Fibroblast of lung (primary cell): ENCODE measurements around the gene BCL2. TPM values are rescaled to one million over a fixed set of nuclear protein-coding genes. Genes with fewer than 3 reads are reported as not detected.
A peak's percentile ranks its signal among the peaks of the same experiment; 100 is the strongest.

Experiments used
- DNase-seq, 2 donors: peaks; one replicate each; pipeline versions ENCODE4 v3.0.0 to v3.0.0-alpha.2; 2010; ENCODE audit warnings: low read depth in 2 of 2
- H2AFZ ChIP-seq: 2 replicates; pipeline ENCODE4 v1.5.1; 2012; ENCODE audit warnings: low read length, control low read depth, inconsistent platforms
- H3K27ac ChIP-seq: 2 replicates; pipeline ENCODE4 v1.5.1; 2011; ENCODE audit warnings: low read length, control low read depth; ENCODE audit not compliant: insufficient read depth
- H3K27me3 ChIP-seq: 2 replicates; pipeline ENCODE4 v1.5.1; 2011; ENCODE audit warnings: mild to moderate bottlenecking, low read length; ENCODE audit not compliant: control insufficient read depth, insufficient read depth
- H3K36me3 ChIP-seq: 2 replicates; pipeline ENCODE4 v1.5.1; 2011; ENCODE audit warnings: low read length; ENCODE audit not compliant: control insufficient read depth, insufficient read depth
- H3K4me1 ChIP-seq: 2 replicates; pipeline ENCODE4 v1.5.1; 2011; ENCODE audit warnings: low read length; ENCODE audit not compliant: control insufficient read depth, insufficient read depth; ENCODE audit errors: extremely low read depth
- H3K4me2 ChIP-seq: 2 replicates; pipeline ENCODE4 v1.5.1; 2011; ENCODE audit warnings: low read length, control low read depth; ENCODE audit not compliant: insufficient read depth; ENCODE audit errors: extremely low read depth
- H3K4me3 ChIP-seq, 4 experiments: fragments of 200-600 bp in 1 of 4; sonication (generic) in 1 of 4; replicated peaks in 1 of 4; 2 replicates each; pipeline ENCODE4 v1.5.1; 2011 to 2016; ENCODE audit warnings: low read length in 4 of 4, low read depth in 3 of 4, mild to moderate bottlenecking in 3 of 4, control low read depth in 2 of 4, inconsistent platforms in 1 of 4, mixed read lengths in 1 of 4; ENCODE audit not compliant: insufficient read depth in 1 of 4; ENCODE audit errors: control extremely low read depth in 1 of 4
- H3K79me2 ChIP-seq: 2 replicates; pipeline ENCODE4 v1.5.1; 2012; ENCODE audit warnings: mild to moderate bottlenecking, low read length, inconsistent platforms; ENCODE audit not compliant: control insufficient read depth, insufficient read depth
- H3K9ac ChIP-seq: 2 replicates; pipeline ENCODE4 v1.5.1; 2011; ENCODE audit warnings: mild to moderate bottlenecking, low read length, control low read depth; ENCODE audit not compliant: insufficient read depth
- H3K9me3 ChIP-seq: 2 replicates; pipeline ENCODE4 v1.5.1; 2012; ENCODE audit warnings: low read depth, low read length; ENCODE audit not compliant: control insufficient read depth, insufficient read depth
- H4K20me1 ChIP-seq: 2 replicates; pipeline ENCODE4 v1.5.1; 2011; ENCODE audit warnings: low read length; ENCODE audit not compliant: control insufficient read depth, insufficient read depth; ENCODE audit errors: extremely low read depth
- EZH2 ChIP-seq: IDR thresholded peaks from 2 replicates; pipeline ENCODE4 v1.5.1; 2012; ENCODE audit warnings: low read length, control low read depth, mild to moderate bottlenecking; ENCODE audit errors: missing control alignments
- polyA minus RNA-seq: library from RNA; depleted of rRNA, polyadenylated mRNA; stranded (reverse); fragments of >200 nt; gene quantifications from 2 replicates; pipeline ENCODE4 v1.2.3, GENCODE V29; 2011; ENCODE audit warnings: low replicate concordance
- polyA plus RNA-seq, 2 donors: library from polyadenylated mRNA; depleted of rRNA in 1 of 2; stranded (reverse) in 1 of 2; unstranded in 1 of 2; fragments of >200 nt; gene quantifications; 2 replicates each; pipeline ENCODE4 v1.2.1, GENCODE V29; 2011 to 2012; ENCODE audit warnings: missing spikeins in 1 of 2
- total RNA-seq: library from RNA; depleted of rRNA; stranded (reverse); fragments of >200 nt; gene quantifications from 2 replicates; pipeline ENCODE4 v1.2.1, GENCODE V29; 2014
- TF ChIP-seq, protein P1 (sequence below), 2 donors: IDR thresholded peaks in 1 of 2; conservative IDR thresholded peaks in 1 of 2; 1 replicate in 1 of 2; 2 replicates in 1 of 2; pipeline ENCODE4 v1.5.1; 2011 to 2012; ENCODE audit warnings: low read length in 2 of 2, control low read depth in 1 of 2, inconsistent platforms in 1 of 2, low read depth in 1 of 2, mild to moderate bottlenecking in 1 of 2

The BCL2 gene
- total RNA-seq (3.6 and 9.0 TPM in 2 replicates), polyA plus RNA-seq (1.4 and 1.5 TPM in 2 replicates), polyA minus RNA-seq (0.43 and 0.82 TPM in 2 replicates)
- 1.1 and 1.5 TPM in 2 replicates for polyA plus RNA-seq (2012)

DNA sequence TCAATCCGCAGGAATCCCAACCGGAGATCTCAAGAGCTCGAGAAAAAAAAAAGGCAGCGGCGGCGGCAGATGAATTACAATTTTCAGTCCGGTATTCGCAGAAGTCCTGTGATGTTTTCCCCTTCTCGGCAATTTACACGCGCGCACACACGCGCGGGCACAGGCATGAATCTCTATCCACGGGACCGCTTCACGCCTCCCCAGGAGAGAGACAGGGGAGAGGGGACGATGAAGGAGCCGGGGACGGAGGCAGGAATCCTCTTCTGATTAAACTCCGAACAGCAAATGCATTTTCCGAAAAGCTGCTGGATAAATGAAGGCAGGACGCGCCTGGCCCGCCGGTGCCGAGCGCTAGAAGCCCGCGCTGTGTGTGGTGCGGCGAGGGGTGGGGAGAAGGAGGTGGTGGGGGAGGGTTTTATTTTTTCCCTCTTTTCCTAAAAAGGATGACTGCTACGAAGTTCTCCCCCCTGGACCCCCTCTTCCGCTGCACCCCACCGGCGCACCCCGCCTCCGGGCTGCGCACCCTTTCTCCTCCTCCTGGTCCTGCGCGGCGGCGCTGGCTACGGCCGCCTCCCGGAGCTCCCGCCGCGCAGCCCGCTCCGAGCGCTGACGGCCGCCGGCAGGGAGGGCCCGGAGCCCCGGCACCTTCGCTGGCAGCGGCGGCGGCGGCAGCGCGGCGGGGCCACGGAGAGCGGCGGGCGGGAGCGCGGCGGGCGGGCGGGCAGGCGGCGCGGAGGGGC is at the start of gene BCL2:
Gene BCL2, minus strand, starts transcription at position 387 of the 740 bp plus-strand sequence.
- Histone ChIP-seq H3K36me3 (no peaks in the 10 kb centered on the region), H3K27ac (peak within 1 kb of the TSS; percentile 41), H3K9me3 (no peaks in the 10 kb centered on the region), H4K20me1 (no peaks in the 10 kb centered on the region), H3K4me2 (peak within 1 kb of the TSS; percentile 93), H3K27me3 (no peaks in the 10 kb centered on the region), H2AFZ (peak within 1 kb of the TSS; percentile 87), H3K79me2 (no peaks in the 10 kb centered on the region), H3K4me1 (peaks cover 3% of the 10 kb centered on the region), H3K9ac (peak within 1 kb of the TSS; percentile 62), H3K4me3 (peak within 1 kb of the TSS; percentile 80 to 83 (median 82))
- DNase-seq: peak; percentile 39 to 45
- no peak for TF ChIP-seq EZH2
- TF ChIP-seq, protein P1, sequence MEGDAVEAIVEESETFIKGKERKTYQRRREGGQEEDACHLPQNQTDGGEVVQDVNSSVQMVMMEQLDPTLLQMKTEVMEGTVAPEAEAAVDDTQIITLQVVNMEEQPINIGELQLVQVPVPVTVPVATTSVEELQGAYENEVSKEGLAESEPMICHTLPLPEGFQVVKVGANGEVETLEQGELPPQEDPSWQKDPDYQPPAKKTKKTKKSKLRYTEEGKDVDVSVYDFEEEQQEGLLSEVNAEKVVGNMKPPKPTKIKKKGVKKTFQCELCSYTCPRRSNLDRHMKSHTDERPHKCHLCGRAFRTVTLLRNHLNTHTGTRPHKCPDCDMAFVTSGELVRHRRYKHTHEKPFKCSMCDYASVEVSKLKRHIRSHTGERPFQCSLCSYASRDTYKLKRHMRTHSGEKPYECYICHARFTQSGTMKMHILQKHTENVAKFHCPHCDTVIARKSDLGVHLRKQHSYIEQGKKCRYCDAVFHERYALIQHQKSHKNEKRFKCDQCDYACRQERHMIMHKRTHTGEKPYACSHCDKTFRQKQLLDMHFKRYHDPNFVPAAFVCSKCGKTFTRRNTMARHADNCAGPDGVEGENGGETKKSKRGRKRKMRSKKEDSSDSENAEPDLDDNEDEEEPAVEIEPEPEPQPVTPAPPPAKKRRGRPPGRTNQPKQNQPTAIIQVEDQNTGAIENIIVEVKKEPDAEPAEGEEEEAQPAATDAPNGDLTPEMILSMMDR (conservative IDR thresholded peaks at IDR 0.05 in 1 of 2, IDR thresholded peaks at IDR 0.05 in 1 of 2; ENCODE audit: low read depth in 1 of 2, low read length in 2 of 2): no peak

DNA sequence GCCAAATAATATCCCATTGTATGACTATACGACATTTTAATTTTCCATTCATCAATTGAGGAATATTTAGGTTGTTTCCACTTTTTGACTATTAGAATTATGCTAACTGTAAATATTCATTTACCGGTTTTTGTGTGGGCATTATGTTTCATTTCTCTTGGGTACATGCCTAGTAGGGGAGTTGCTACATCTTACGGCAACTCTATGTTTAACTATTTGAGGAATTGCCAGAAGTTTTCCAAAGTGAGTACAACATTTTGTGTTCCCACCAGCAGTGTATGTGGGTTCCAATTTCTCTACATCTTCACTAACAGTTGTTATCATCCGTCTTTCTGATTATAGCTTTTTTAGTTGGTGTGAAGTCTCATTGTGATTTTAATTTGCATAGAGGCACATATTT is 49.0 kb upstream of the BCL2 start:
- H3K9ac ChIP-seq: no peak overlapping the region
- H3K9me3 ChIP-seq: no peaks in the 10 kb centered on the region
- H3K4me3 ChIP-seq: peak overlapping the region; percentile 77 to 97 (median 92)
- no peaks in the 10 kb centered on the region for H4K20me1 ChIP-seq
- H3K27me3 ChIP-seq: no peaks in the 10 kb centered on the region
- peaks cover 31% of the 10 kb centered on the region for H3K79me2 ChIP-seq
- no peak overlapping the region for H2AFZ ChIP-seq
- no peaks in the 10 kb centered on the region for H3K4me1 ChIP-seq
- TF ChIP-seq EZH2: no peak
- TF ChIP-seq, protein P1 (conservative IDR thresholded peaks at IDR 0.05 in 1 of 2, IDR thresholded peaks at IDR 0.05 in 1 of 2; ENCODE audit: low read depth in 1 of 2, low read length in 2 of 2): no peak
- H3K4me2 ChIP-seq: peak overlapping the region; percentile 59
- H3K36me3 ChIP-seq: no peaks in the 10 kb centered on the region
- H3K27ac ChIP-seq: no peak overlapping the region
- DNase-seq: peak in 1 of 2 donors; percentile 67

DNA sequence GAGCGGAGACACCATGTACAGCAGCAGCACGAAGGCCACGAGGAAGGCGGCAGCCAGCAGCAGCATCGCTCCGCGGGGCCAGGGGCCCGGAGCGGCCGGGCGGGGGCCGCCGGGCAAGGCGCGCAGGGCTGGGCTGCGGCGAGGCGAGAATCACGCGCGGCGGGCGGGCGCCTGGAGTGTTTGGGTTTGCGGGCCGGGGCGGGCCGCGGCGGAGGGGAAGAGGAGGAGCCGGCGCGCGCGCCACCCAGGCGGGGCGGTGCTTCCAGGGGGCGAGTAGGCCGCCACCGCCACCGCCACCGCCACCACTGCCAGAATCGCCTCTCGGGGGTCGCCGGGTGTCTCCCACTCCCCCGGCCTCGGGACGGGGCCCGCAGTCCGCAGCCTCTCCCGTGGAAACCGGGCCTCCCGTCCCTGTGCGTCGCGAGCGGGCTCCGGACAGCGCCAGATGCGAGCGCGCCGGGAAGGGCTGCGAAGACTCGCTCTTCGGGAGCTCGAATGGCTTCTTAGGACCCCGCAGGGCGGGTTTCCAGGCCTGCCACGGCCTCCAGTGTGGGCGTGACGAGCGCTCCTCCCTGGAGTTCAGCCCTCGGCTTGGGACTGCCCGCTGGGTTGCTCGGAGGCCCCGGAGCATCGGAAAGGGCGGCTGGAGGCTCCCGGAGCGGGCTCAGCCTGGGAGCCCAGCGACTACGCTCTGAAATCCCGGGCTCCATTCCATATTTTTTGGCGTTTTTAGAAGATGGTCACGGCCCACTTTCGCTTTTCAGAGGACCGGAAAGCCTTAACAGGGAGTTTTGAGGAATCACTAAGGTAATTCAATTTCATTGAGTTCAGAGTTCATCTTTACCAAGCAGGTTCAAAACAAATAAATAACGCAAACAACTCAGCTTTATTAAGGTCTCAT is 47.7 kb upstream of the BCL2 start, which contains the start of gene KDSR:
Gene KDSR, minus strand, starts transcription at position 154 of the 901 bp plus-strand sequence. Its CDS starts 88 bp downstream, at position 66.
- Histone ChIP-seq H3K27ac (peak within 1 kb of the TSS; percentile 94), H3K4me2 (peak within 1 kb of the TSS; percentile 88), H4K20me1 (no peaks in the 10 kb centered on the region), H3K4me1 (no peaks in the 10 kb centered on the region), H3K36me3 (peaks cover 3% of the 10 kb centered on the region), H2AFZ (peak within 1 kb of the TSS; percentile 90), H3K27me3 (no peaks in the 10 kb centered on the region), H3K9ac (peak within 1 kb of the TSS; percentile 97), H3K4me3 (peak within 1 kb of the TSS; percentile 77 to 98 (median 93)), H3K79me2 (peaks cover 33% of the 10 kb centered on the region), H3K9me3 (no peaks in the 10 kb centered on the region)
- DNase-seq: peak; percentile 99
- TF ChIP-seq, protein P1 (conservative IDR thresholded peaks at IDR 0.05 in 1 of 2, IDR thresholded peaks at IDR 0.05 in 1 of 2; ENCODE audit: low read depth in 1 of 2, low read length in 2 of 2): no peak
- no peak for TF ChIP-seq EZH2
